Heart right ventricle (tissue), 16 donors: ENCODE measurements around the gene ARIH1. TPM values are rescaled to one million over a fixed set of nuclear protein-coding genes. Genes with fewer than 3 reads are reported as not detected.
A peak's percentile ranks its signal among the peaks of the same experiment; 100 is the strongest.

Experiments used
- ATAC-seq, 8 donors: fragments of 200-7000 bp; cut with Tn5 transposase; one replicate each; pipeline ENCODE4 v1.9.1; 2020; ENCODE audit warnings: mild to moderate bottlenecking in 8 of 8, moderate library complexity in 8 of 8, moderate number of reproducible peaks in 1 of 8
- DNase-seq, 2 donors: peaks; one replicate each; pipeline ENCODE4 v3.0.0-alpha.2; 2020
- H3K27ac ChIP-seq, 10 donors: fragments of 200-600 bp; sonication (generic) in 2 of 10; one replicate each; pipeline versions ENCODE4 v1.5.0 to v1.8.0; 2020 to 2022; ENCODE audit warnings: mild to moderate bottlenecking in 3 of 10
- H3K27me3 ChIP-seq, 7 donors: fragments of 200-600 bp; one replicate each; pipeline ENCODE4 v1.8.0; 2021 to 2022; ENCODE audit warnings: mild to moderate bottlenecking in 2 of 7
- H3K36me3 ChIP-seq, 9 donors: fragments of 200-600 bp; sonication (generic) in 1 of 9; one replicate each; pipeline versions ENCODE4 v1.5.0 to v1.8.0; 2020 to 2022; ENCODE audit warnings: mild to moderate bottlenecking in 2 of 9
- H3K4me1 ChIP-seq, 9 donors: fragments of 200-600 bp; sonication (generic) in 1 of 9; one replicate each; pipeline versions ENCODE4 v1.5.0 to v1.8.0; 2020 to 2022; ENCODE audit warnings: mild to moderate bottlenecking in 4 of 9
- H3K4me3 ChIP-seq, 10 donors: fragments of 200-600 bp; sonication (generic) in 2 of 10; one replicate each; pipeline versions ENCODE4 v1.5.0 to v1.8.0; 2020 to 2022; ENCODE audit warnings: mild to moderate bottlenecking in 7 of 10, moderate library complexity in 2 of 10
- H3K9me3 ChIP-seq, 11 donors: fragments of 200-600 bp in 10 of 11; sonication (generic) in 2 of 11; one replicate each; pipeline versions ENCODE4 v1.5.0 to v1.8.0; 2013 to 2022; ENCODE audit warnings: mild to moderate bottlenecking in 2 of 11, control low read depth in 1 of 11, moderate library complexity in 1 of 11
- WGBS, 2 donors: extraction: QIAGEN DNeasy Blood & Tissue Kit; methylation state at CpG; one replicate each; pipeline ENCODE4 v1.1.7; 2013; ENCODE audit warnings: inconsistent platforms in 1 of 2; 5-methylcytosine and 5-hydroxymethylcytosine counted together
- intact Hi-C, 10 donors: fragments of 100-400 bp; cut with DNase I; formaldehyde crosslinking; loops; one replicate each; pipeline versions ENCODE4 v1.11.1 to v1.14.2; 2022
- polyA plus RNA-seq, 2 donors: library from polyadenylated mRNA; stranded (reverse); fragments of 200-250 nt; gene quantifications; one replicate each; pipeline ENCODE4 v1.2.3, GENCODE V29; 2013
- total RNA-seq, 10 donors: library from RNA; stranded (reverse); fragmentation: NEBNext Ultra II Directional in 3 of 10; extraction: Animal tissue kit (Norgen Biotek cat#: 25700) in 3 of 10; gene quantifications; one replicate each; pipeline versions ENCODE4 v1.2.1 to v1.2.4, GENCODE V29; 2021 to 2023
- TF ChIP-seq, protein P1 (sequence below), 9 donors: fragments of 200-600 bp; sonication (generic) in 2 of 9; IDR thresholded peaks; one replicate each; pipeline versions ENCODE4 v1.5.0 to v1.8.0; 2021 to 2022; ENCODE audit warnings: antibody characterized with exemption in 9 of 9, mild to moderate bottlenecking in 5 of 9, moderate library complexity in 1 of 9
- donor health status: Arrhythmogenic right ventricular cardiomyopathy.
- donor health status: ischemic (EF 13 %, LVEDD 7.1; RV severe dilation, severe dysfunction).
- donor health status: healthy with polysubstance abuse.
- donor health status: DM: no; HTN: yes; CAD: no.
- donor health status: DM: no; HTN: no; CAD: no.
- donor health status: ischemic (EF 25% LVEDD 6.9; RV normal size, moderate dysfunction).
- donor health status: ischemic (EF 25% LVEDD 5.7; RV mildly dilated, moderate dysfunction).
- donor health status: healthy.
- donor health status: DM: yes; HTN: yes; CAD: no.
- donor health status: Ischemic cardiomyopathy.
- donor health status: ischemic (EF 35%, LVEDD 5.7; RV mildly dilated, moderate dysfunction).
- donor health status: nonischemic (EF 11% LVEDD 7.7; RV severe dilation, severe dysfunction).
- donor health status: DM: yes; HTN: yes; CAD: no.
- donor health status: PGD.
- donor health status: ischemic (EF 29% LVEDD 5.4; RV normal size, mild dysfunction).
- donor health status: nonischemic (EF 23%, LVEDD 6.1; RV moderate dilation, normal function).

Gene ARIH1
- total and polyA plus RNA-seq, 12 donors, result 23.1 to 231 (median 182) TPM

DNA sequence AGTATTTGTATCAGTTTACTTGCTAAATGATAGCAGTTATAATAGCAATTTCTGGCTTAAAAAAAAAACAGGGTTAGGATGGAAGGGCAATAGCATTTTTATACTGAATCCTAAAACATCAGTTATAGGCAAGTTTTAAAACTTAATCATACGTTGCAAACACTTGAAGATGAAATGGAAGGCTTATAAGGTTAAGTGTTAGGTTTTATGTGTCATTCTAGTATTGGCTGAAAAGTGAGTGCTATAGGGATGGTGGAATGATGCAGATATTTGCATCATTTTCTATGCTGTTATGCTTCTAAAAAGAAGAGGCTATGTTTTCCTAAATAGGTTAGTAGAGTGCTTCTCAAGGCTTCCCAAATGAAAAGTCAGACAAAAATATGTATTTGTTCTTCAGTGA, 23.3 kb downstream of the ARIH1 start:
- Histone ChIP-seq H3K36me3 (peaks cover 0 to 23% (median 0%) of the 10 kb centered on the region in 9 donors), H3K27ac (no peak overlapping the region), H3K27me3 (no peaks in the 10 kb centered on the region), H3K9me3 (no peaks in the 10 kb centered on the region), H3K4me1 (peaks cover 0 to 68% (median 42%) of the 10 kb centered on the region in 9 donors), H3K4me3 (no peak overlapping the region)
- ATAC-seq, result no peak
- WGBS, 2 donors, result 58% methylated on average over 1 of the region's 1 CpG
- intact Hi-C loops, result no loop called here
- TF ChIP-seq, protein P1, sequence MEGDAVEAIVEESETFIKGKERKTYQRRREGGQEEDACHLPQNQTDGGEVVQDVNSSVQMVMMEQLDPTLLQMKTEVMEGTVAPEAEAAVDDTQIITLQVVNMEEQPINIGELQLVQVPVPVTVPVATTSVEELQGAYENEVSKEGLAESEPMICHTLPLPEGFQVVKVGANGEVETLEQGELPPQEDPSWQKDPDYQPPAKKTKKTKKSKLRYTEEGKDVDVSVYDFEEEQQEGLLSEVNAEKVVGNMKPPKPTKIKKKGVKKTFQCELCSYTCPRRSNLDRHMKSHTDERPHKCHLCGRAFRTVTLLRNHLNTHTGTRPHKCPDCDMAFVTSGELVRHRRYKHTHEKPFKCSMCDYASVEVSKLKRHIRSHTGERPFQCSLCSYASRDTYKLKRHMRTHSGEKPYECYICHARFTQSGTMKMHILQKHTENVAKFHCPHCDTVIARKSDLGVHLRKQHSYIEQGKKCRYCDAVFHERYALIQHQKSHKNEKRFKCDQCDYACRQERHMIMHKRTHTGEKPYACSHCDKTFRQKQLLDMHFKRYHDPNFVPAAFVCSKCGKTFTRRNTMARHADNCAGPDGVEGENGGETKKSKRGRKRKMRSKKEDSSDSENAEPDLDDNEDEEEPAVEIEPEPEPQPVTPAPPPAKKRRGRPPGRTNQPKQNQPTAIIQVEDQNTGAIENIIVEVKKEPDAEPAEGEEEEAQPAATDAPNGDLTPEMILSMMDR (IDR thresholded peaks at IDR 0.05), result no peak
- no peak for DNase-seq

DNA sequence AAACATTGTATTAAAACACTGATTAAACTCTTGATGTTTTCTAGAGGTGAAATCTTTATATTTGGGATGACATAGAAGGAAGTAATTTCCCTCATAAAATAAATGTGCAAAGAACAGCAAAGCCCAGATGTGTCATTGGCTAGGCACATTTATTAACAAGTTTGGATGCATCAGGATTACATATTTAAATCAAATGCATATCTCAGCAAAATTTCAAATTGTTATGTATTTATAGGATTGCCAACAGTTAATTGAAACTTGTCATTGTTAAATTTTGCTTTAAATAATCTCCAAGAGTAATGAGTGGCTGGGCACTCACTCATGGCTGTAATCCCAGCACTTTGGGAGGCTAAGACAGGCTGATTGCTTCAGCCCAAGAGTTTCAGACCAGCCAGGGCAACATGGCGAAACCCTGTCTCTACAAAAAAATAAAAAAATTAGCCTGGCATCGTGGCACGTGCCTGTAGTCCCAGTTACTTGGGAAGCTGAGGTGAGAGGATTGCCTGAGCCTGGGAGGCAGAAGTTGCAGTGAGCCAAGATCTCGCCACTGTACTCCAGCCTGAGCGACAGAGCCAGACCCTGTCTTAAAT, 28.2 kb downstream of the ARIH1 start:
- no peak overlapping the region for H3K27ac ChIP-seq
- H3K36me3 ChIP-seq, result peaks cover 0 to 19% (median 0%) of the 10 kb centered on the region in 9 donors
- intact Hi-C loops, result no loop called here
- WGBS, 2 donors, result 55 to 63% methylated on average over 5 of the region's 5 CpGs
- H3K4me3 ChIP-seq, result no peak overlapping the region
- no peaks in the 10 kb centered on the region for H3K9me3 ChIP-seq
- DNase-seq, result no peak
- H3K4me1 ChIP-seq, result peaks cover 0 to 35% (median 29%) of the 10 kb centered on the region in 9 donors
- peak in 1 of 8 donors; percentile 37 for ATAC-seq
- H3K27me3 ChIP-seq, result no peaks in the 10 kb centered on the region
- TF ChIP-seq, protein P1 (IDR thresholded peaks at IDR 0.05), result no peak

DNA sequence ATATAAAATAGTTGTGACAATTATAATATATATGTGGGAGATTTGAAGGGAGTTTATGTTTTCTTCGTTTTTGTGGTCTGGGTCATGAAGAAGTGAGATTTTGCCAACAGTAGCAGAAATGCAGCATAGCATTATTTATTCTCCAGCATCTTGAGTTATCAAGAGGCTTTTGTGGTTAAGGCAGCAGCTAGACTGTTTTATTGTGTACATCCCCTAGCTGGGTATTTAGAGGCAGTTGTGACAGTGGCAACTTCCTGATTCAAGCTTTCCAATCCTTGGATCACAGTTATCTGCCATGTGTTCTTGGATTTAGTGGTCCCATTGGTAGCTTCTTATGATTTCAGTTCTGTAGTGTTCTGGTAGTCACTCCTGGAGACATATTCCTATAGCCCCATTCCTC, 29.0 kb downstream of the ARIH1 start:
- peaks cover 0 to 38% (median 24%) of the 10 kb centered on the region in 9 donors for H3K4me1 ChIP-seq

DNA sequence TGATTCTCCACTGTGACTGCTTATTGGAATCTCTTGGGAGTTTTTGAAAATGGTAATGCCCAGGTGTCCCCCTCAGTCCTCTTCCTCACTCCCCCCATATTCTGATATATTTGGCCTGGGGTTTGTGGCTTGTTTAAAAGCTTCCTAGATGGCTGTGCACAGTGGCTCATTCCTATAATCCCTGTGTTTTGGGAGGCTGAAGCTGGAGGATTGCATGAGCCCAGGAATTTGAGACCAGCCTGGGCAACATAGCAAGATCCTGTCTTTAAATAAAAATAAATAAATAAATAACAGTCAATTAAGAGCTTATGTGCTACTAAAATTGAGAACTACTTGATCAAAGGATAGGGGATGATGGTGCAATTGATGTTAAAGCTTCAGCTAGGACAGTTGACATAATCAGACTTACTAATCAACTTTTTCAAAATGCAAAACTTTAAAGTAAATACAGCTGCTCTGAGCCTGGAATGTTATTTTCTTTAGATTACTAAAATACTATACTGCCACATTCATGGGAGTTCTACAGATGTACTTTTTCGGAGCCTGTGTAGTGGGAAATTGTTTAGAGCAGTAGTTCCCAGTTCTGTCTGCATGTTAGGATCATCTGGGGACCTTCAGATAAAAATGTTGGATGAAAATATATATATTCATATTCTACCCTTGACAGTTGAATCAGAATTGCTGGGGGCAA, 33.4 kb downstream of the ARIH1 start:
- peaks cover 0 to 34% (median 26%) of the 10 kb centered on the region in 9 donors for H3K4me1 ChIP-seq
- no peaks in the 10 kb centered on the region for H3K27me3 ChIP-seq
- no peaks in the 10 kb centered on the region for H3K9me3 ChIP-seq
- no peak for ATAC-seq
- no peak for DNase-seq
- TF ChIP-seq, protein P1 (IDR thresholded peaks at IDR 0.05), result no peak
- WGBS, 2 donors, result 80 to 83% methylated on average over 1 of the region's 1 CpG
- H3K27ac ChIP-seq, result no peak overlapping the region
- H3K4me3 ChIP-seq, result no peak overlapping the region
- intact Hi-C loops, result no loop called here
- H3K36me3 ChIP-seq, result no peaks in the 10 kb centered on the region

More for the DNA sequence above, 29.0 kb downstream of the ARIH1 start:
- WGBS, 2 donors, result 70 to 81% methylated on average over 1 of the region's 1 CpG
- no peaks in the 10 kb centered on the region for H3K9me3 ChIP-seq
- TF ChIP-seq, protein P1 (IDR thresholded peaks at IDR 0.05), result no peak
- no peak overlapping the region for H3K27ac ChIP-seq
- no peaks in the 10 kb centered on the region for H3K27me3 ChIP-seq
- no peak overlapping the region for H3K4me3 ChIP-seq
- intact Hi-C loops, result no loop called here
- peaks cover 0 to 17% (median 0%) of the 10 kb centered on the region in 9 donors for H3K36me3 ChIP-seq
- no peak for DNase-seq
- ATAC-seq, result no peak
